ENCODE results near the gene POFUT1.

POFUT1 gene

DNA sequence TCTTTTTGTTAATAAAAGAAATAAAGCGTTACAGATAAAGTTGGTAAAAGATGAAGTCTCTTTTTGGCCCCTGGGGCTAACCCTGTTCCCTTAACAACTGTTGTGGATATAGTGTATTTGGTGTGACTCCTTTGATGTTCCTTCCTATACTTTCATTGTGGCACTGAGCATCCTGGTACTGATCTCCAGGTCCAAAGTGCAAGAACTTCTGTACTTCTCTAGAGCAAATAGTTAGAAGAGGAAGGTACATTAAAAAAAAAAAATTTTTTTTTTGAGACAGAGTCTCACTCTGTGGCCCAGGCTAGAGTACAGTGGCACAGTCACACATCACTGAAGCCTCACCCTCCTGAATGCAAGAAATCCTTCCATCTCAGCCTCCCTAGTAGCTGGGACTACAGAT, 6.2 kb downstream of the POFUT1 start:
- Mint-ChIP-seq H3K4me3 (no peak overlapping the region), H3K9me3 (no peaks in the 10 kb centered on the region), H3K27ac (no peak overlapping the region), H3K36me3 (ENCODE audit: low read depth) (peaks cover 86% of the 10 kb centered on the region), H3K4me1 (ENCODE audit: low read depth) (peaks cover 40% of the 10 kb centered on the region), H3K27me3 (no peaks in the 10 kb centered on the region)

DNA sequence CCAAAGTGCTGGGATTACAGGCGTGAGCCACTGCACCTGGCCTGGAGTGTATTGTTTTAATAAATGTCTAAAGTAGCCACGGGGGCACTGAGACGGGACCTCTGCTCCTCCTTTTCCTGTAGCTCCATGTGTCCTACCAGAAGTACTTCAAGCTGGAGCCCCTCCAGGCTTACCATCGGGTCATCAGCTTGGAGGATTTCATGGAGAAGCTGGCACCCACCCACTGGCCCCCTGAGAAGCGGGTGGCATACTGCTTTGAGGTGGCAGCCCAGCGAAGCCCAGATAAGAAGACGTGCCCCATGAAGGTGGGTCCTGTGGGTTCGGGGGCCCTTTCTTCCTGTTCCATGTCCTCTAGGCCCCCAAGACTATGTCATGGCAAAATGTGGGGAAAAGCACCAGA, 7.5 kb downstream of the POFUT1 start:
- Mint-ChIP-seq H3K27me3 (no peaks in the 10 kb centered on the region), H3K36me3 (ENCODE audit: low read depth) (peaks cover 84% of the 10 kb centered on the region), H3K4me1 (ENCODE audit: low read depth) (peaks cover 28% of the 10 kb centered on the region), H3K27ac (no peak overlapping the region), H3K9me3 (no peaks in the 10 kb centered on the region), H3K4me3 (no peak overlapping the region)

DNA sequence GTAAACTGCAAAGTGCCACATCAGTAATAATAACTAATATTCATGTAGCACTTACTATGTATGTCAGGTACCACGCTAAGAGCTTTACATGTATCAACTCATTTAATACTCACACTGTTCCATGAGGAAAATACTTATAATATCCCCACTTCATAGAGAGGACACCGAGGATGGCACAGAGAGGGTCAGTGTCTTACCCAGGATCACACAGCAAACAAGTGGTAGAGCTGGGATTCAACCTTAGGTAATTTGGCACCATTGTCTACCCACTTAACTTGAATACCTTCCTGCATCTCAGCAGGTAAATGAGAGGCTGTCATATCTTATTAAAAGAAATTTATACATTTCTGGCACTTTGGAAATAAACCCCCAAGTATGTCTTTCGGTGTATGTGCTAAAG, 8.0 kb downstream of the POFUT1 start:
- Mint-ChIP-seq H3K36me3 (ENCODE audit: low read depth) (peaks cover 81% of the 10 kb centered on the region), H3K4me3 (no peak overlapping the region), H3K9me3 (no peaks in the 10 kb centered on the region), H3K27me3 (no peaks in the 10 kb centered on the region), H3K27ac (no peak overlapping the region), H3K4me1 (ENCODE audit: low read depth) (peaks cover 22% of the 10 kb centered on the region)

- H3K4me3 Mint-ChIP-seq: no peak overlapping the region
- peaks cover 81% of the 10 kb centered on the region for H3K36me3 Mint-ChIP-seq (ENCODE audit: low read depth)
Measured at GRCh38 chr20:32216179-32217142, 8.8 kb downstream of the POFUT1 start.

GRCh38 chr20:32218156-32218900, 10.6 kb downstream of the POFUT1 start:
- Mint-ChIP-seq H3K4me1 (ENCODE audit: low read depth) (peaks cover 6% of the 10 kb centered on the region), H3K27me3 (no peaks in the 10 kb centered on the region), H3K36me3 (ENCODE audit: low read depth) (peaks cover 91% of the 10 kb centered on the region), H3K27ac (peak overlapping the region; percentile 34), H3K4me3 (no peak overlapping the region), H3K9me3 (no peaks in the 10 kb centered on the region)

More at GRCh38 chr20:32216179-32217142, 8.8 kb downstream of the POFUT1 start:
- no peak overlapping the region for H3K27ac Mint-ChIP-seq
- H3K27me3 Mint-ChIP-seq: no peaks in the 10 kb centered on the region
- H3K9me3 Mint-ChIP-seq: no peaks in the 10 kb centered on the region
- H3K4me1 Mint-ChIP-seq (ENCODE audit: low read depth): peaks cover 15% of the 10 kb centered on the region

DNA sequence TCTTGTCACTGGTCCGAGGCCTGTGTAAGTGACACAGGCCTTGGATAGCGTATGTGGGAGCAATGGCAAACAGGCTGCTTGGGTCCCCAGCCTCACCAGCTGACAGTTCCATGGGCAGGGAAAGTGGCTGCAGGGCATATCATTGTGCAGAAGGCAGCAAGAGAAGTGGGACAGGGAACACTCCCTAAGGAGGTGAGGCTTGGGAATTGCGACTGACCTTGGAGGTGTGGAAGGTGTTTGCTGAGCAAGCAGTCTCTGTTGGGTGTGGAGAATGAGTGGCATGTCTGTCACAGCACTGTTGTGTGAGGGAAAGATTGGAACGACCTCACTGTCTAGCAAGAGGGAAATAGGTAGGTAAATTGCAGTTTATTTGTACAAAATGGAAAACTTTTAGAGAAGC, 16.8 kb downstream of the POFUT1 start:
- Mint-ChIP-seq H3K4me1 (ENCODE audit: low read depth) (peaks cover 9% of the 10 kb centered on the region), H3K27me3 (no peaks in the 10 kb centered on the region), H3K27ac (peak overlapping the region; percentile 19), H3K9me3 (no peaks in the 10 kb centered on the region), H3K4me3 (no peak overlapping the region), H3K36me3 (ENCODE audit: low read depth) (peaks cover 87% of the 10 kb centered on the region)

DNA sequence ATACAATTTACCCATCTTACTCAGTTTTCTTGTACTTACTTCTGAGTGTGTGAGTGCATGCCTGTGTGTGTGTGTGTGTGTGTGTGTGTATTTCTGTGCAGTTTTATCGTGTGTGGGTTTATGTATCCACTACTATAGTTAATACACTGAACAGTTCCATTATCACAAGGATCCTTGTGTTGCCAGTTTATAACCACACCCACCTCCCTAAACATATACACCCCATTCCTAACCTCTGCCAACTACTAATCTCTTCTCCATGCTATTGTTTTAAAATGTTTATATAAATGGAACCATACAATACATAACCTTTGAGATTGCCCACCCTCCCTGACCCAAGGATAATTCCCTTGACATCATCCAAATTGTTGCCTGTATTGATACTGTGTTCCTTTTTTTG, 18.7 kb downstream of the POFUT1 start:
- Mint-ChIP-seq H3K27ac (no peak overlapping the region), H3K4me3 (no peak overlapping the region), H3K4me1 (ENCODE audit: low read depth) (peaks cover 21% of the 10 kb centered on the region), H3K27me3 (no peaks in the 10 kb centered on the region), H3K9me3 (no peaks in the 10 kb centered on the region), H3K36me3 (ENCODE audit: low read depth) (peaks cover 87% of the 10 kb centered on the region)

- Mint-ChIP-seq H3K36me3 (ENCODE audit: low read depth) (peaks cover 86% of the 10 kb centered on the region), H3K27ac (no peak overlapping the region), H3K4me3 (no peak overlapping the region), H3K9me3 (no peaks in the 10 kb centered on the region), H3K4me1 (ENCODE audit: low read depth) (peaks cover 30% of the 10 kb centered on the region), H3K27me3 (no peaks in the 10 kb centered on the region)
Measured at GRCh38 chr20:32227306-32227705, 19.6 kb downstream of the POFUT1 start.

DNA sequence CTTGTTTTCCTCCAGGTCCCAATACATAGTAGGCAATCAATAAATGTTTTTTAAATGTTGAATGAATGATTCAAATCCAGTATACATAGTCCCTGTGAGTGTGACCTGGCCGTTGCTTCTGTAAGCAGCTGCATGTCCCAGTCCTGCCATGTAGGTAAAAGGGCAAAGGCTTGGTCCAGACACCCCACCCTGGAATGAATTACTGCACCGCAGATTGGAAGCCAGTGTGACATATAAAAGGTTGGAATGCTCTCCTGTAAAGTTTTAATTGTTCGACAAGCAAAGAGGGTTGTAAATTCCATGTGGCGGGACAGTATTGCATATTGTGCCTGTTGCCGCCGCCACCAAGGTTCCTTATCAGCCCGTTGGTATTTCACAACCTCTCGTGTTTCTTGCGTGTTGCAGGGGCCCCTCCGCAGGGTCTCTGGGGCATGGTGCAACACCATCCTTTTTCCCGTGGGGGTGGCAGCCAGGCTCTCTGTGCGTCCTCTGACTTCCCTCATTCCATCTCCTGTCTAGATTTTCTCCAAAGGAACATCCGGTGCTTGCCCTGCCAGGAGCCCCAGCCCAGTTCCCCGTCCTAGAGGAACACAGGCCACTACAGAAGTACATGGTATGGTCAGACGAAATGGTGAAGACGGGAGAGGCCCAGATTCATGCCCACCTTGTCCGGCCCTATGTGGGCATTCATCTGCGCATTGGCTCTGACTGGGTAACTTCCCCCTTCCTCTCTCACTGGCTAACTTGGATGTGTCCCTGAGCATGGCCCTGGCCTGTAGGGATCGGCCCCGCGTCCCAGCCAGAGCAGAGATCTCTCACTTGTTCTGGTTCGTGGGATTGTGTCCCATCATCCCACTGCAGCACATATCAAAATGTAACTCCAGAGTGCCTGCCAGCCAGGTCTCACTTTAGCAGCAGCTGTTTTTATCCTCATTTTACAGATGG, 20.3 kb downstream of the POFUT1 start:
- Mint-ChIP-seq H3K4me3 (no peak overlapping the region), H3K36me3 (ENCODE audit: low read depth) (peaks cover 85% of the 10 kb centered on the region), H3K4me1 (ENCODE audit: low read depth) (peaks cover 38% of the 10 kb centered on the region), H3K27me3 (no peaks in the 10 kb centered on the region), H3K27ac (peak overlapping the region; percentile 77), H3K9me3 (no peaks in the 10 kb centered on the region)

GRCh38 chr20:32229251-32229747, 21.6 kb downstream of the POFUT1 start:
- H3K36me3 Mint-ChIP-seq (ENCODE audit: low read depth): peaks cover 85% of the 10 kb centered on the region

DNA sequence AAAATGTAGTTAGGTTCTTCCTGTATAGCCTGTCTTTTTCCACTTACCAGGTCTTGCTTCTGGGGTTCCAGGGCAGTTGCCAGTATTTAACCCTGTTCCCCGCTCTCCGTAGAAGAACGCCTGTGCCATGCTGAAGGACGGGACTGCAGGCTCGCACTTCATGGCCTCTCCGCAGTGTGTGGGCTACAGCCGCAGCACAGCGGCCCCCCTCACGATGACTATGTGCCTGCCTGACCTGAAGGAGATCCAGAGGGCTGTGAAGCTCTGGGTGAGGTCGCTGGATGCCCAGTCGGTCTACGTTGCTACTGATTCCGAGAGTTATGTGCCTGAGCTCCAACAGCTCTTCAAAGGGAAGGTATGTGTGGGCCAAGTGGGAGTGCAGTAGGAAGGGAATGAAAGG, 23.0 kb downstream of the POFUT1 start:
- Mint-ChIP-seq H3K4me1 (ENCODE audit: low read depth) (peaks cover 50% of the 10 kb centered on the region), H3K9me3 (no peaks in the 10 kb centered on the region), H3K27ac (peak overlapping the region; percentile 99), H3K27me3 (no peaks in the 10 kb centered on the region), H3K4me3 (no peak overlapping the region), H3K36me3 (ENCODE audit: low read depth) (peaks cover 88% of the 10 kb centered on the region)

More at GRCh38 chr20:32229251-32229747, 21.6 kb downstream of the POFUT1 start:
- Mint-ChIP-seq H3K4me3 (no peak overlapping the region), H3K4me1 (ENCODE audit: low read depth) (peaks cover 49% of the 10 kb centered on the region), H3K27me3 (no peaks in the 10 kb centered on the region), H3K9me3 (no peaks in the 10 kb centered on the region), H3K27ac (peak overlapping the region; percentile 81)

GRCh38 chr20:32231245-32231644, 23.6 kb downstream of the POFUT1 start:
- peaks cover 50% of the 10 kb centered on the region for H3K4me1 Mint-ChIP-seq (ENCODE audit: low read depth)
- no peaks in the 10 kb centered on the region for H3K9me3 Mint-ChIP-seq
- peaks cover 88% of the 10 kb centered on the region for H3K36me3 Mint-ChIP-seq (ENCODE audit: low read depth)
- no peaks in the 10 kb centered on the region for H3K27me3 Mint-ChIP-seq
- H3K4me3 Mint-ChIP-seq: peak overlapping the region; percentile 64
- peak overlapping the region; percentile 99 for H3K27ac Mint-ChIP-seq

DNA sequence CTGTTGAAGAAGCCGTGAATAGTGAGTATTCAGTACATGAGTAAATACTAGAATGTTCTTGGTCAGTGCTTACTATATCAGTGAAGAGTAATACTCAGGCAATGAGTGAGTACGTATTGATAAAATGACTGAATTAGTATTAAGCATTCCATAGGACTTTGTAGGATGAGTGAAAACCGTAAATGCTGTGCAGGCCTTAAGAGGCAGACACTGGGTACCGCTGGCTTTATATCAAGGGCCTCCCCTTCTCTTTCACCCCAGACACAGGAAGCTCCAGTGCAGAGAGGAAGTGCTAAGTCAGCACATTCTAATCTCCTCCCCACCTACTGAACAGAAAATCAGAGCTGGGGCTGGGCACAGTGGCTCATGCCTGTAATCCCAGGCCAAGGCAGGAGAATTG, 24.2 kb downstream of the POFUT1 start:
- H3K9me3 Mint-ChIP-seq: no peaks in the 10 kb centered on the region

GRCh38 chr20:32232326-32232886, 24.7 kb downstream of the POFUT1 start:
- Mint-ChIP-seq H3K27ac (peak overlapping the region; percentile 99), H3K9me3 (no peaks in the 10 kb centered on the region), H3K4me3 (peak overlapping the region; percentile 64), H3K27me3 (no peaks in the 10 kb centered on the region), H3K36me3 (ENCODE audit: low read depth) (peaks cover 92% of the 10 kb centered on the region), H3K4me1 (ENCODE audit: low read depth) (peaks cover 46% of the 10 kb centered on the region)

More for the DNA sequence above, 24.2 kb downstream of the POFUT1 start:
- Mint-ChIP-seq H3K36me3 (ENCODE audit: low read depth) (peaks cover 88% of the 10 kb centered on the region), H3K27me3 (no peaks in the 10 kb centered on the region), H3K27ac (peak overlapping the region; percentile 99), H3K4me3 (peak overlapping the region; percentile 64), H3K4me1 (ENCODE audit: low read depth) (peaks cover 46% of the 10 kb centered on the region)

All from stimulated activated naive CD8-positive, alpha-beta T cell treated with anti-CD3 and anti-CD28 coated beads, Interleukin-15, Interleukin-2, amounts not matched to agents 100 ng/mL and 50 ng/mL, for 24 hours (primary cell).